Middle frontal gyrus (tissue), 1 donor: ENCODE data around the gene MPV17L2.

Source experiments
- DNase-seq: peaks from one replicate; pipeline ENCODE4 v3.0.0-alpha.2; 2015; ENCODE audit warnings: low spot score; ENCODE audit errors: extremely low spot score

Gene MPV17L2

DNA sequence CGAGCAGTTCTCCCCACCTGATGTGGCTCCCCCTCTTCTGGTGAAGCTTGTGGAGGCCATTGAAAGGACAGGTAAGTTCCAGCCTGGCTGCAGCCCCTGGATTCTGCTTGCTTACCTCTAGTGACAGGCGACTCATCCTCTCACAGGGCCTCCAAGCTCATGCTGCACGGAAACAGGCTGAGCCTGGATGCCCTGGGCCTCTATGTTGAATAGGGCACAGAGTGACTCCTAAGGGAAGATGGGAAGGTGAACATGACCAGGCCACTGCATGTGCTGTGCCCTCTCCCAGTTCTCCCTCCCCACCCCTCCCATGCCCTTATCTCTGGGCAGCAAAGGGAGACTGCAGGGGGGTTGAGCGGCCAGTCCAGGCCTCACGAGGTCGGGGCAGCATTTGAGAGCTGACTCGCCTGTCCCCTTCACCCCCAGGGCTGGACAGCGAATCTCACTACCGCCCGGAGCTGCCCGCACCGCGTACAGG lies 32.5 kb upstream of the MPV17L2 start:
- DNase-seq: no peak

DNA sequence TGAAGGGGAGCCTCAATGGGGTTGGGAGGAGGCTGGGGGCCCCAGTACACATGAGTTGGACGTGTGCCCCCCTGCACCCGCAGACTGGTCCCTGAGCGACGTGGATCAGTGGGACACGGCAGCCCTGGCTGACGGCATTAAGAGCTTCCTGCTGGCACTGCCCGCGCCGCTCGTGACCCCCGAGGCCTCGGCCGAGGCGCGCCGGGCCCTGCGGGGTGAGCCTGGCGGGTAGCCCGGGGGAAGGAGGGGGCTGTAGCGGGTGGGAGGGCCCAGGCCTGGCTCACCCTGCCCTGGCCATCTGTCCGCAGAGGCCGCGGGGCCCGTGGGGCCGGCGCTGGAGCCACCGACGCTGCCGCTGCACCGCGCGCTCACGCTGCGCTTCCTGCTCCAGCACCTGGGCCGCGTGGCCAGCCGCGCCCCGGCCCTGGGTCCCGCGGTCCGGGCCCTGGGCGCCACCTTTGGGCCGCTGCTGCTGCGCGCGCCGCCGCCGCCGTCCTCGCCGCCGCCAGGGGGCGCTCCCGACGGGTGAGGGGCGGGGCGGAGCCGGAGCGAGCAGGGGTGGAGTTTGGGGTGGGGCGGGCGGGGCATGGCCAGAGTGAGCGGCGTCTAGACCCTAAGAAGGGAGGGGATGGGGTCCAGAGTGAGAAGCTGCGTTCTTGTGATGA lies 31.9 kb upstream of the MPV17L2 start:
- no peak for DNase-seq

DNA sequence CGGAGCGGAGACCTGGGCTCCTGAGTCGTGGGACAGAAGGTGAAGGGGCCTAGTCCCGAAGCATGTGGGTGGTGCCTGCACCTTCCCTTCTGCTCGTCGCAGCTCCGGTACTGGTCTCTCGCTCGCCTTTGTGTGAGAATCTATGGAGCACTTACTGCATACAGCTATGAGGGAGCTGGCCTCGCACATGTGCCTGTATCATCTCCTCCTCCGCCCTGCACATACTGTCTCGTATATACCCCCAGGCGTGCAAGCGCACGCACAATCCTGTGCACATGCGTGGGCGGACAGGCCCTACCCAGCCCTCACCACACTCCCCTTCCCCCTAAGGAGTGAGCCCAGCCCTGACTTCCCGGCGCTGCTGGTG lies 31.4 kb upstream of the MPV17L2 start:
- DNase-seq: no peak

DNA sequence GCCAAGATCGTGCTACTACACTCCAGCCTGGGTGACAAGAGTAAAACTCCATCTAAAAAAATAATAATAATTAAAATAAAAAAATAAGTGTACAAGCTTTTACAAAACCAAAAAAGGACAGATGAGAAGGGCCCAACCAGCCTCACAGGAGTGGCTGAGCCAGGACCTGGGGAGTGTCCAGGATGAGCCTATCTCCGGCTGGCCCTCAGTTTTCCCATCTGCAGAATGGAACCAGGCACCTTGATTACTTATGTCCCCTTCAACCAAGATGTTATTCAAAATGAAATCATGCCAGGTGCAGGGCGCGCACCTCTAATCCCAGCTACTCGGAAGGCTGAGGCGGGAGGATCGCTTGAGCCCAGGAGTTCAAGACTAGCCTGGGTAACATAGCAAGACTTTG lies 28.9 kb upstream of the MPV17L2 start:
- DNase-seq: no peak

DNA sequence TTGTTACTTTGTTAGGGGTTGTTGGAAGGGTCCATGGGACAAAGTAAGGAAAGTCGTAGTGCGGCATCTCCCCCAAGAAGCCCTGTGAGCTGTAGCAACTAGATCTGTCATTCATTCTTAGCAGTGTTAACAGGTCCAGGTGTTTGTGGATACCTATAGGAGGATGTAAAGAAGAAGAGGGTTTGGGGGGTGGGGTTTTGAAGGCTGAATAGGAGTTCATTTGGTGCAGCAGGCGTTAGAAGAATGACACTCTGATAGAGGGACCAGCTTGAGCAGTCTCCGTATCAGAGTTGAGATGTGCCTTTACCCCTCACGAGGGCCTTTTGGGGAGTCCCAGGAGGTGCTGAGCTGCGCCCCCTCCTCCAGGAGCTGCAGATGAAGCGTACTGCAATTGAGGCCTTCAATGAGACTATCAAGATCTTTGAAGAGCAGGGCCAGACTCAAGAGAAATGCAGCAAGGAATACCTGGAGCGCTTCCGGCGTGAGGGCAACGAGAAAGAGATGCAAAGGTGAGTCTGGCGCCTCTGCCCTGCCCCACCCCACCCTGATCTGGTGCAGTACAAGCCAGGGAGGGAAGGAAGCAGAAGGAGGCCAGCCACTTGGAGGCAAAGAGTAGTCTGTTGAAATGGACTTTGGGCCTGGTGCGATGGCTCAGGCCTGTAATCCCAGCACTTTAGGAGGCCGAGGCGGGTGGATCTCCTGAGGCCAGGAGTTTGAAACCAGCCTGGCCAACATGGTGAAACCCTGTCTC lies 27.0 kb upstream of the MPV17L2 start:
- DNase-seq: no peak

DNA sequence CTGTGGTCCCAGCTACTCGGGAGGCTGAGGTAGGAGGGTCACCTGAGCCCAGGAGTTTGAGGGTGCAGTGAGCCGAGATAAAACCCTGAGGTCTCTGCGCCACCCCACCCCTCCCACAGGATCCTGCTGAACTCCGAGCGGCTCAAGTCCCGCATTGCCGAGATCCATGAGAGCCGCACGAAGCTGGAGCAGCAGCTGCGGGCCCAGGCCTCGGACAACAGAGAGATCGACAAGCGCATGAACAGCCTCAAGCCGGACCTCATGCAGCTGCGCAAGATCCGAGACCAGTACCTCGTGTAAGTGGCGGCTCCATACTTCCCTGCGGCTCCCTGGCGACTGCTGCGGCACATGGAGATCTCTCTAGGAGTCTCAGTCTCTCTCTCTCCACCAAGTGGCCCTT lies 26.0 kb upstream of the MPV17L2 start:
- no peak for DNase-seq

DNA sequence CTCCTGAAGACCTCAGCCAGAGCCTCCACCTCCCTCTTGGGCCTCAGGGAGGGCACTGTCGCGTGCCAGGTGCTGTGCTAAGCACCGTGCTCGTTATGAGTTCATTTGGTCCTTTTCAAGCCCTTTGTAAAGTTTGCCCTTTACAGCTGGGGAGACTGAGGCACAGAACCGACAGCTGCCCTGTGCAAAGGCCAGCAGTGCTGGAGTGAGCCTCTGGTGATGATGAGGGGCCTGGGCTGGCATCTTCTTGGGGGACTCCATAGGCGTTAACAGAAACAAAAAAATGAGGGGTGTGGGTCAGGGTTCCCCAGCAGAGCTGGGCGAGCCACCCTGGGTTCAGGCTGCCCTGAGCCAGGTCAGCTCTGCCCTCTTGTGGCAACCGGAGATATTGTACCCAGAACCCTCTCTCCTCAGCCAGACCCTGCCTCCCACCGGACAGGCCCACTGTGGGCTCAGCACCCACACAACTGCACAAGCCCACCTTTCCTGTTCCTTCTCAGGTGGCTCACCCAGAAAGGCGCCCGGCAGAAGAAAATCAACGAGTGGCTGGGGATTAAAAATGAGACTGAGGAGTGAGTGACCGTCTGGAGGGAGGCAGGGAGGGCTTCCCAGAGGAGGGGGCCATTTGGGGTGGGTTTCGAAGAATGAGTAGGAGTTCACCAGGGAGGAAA lies 24.9 kb upstream of the MPV17L2 start:
- DNase-seq: no peak

DNA sequence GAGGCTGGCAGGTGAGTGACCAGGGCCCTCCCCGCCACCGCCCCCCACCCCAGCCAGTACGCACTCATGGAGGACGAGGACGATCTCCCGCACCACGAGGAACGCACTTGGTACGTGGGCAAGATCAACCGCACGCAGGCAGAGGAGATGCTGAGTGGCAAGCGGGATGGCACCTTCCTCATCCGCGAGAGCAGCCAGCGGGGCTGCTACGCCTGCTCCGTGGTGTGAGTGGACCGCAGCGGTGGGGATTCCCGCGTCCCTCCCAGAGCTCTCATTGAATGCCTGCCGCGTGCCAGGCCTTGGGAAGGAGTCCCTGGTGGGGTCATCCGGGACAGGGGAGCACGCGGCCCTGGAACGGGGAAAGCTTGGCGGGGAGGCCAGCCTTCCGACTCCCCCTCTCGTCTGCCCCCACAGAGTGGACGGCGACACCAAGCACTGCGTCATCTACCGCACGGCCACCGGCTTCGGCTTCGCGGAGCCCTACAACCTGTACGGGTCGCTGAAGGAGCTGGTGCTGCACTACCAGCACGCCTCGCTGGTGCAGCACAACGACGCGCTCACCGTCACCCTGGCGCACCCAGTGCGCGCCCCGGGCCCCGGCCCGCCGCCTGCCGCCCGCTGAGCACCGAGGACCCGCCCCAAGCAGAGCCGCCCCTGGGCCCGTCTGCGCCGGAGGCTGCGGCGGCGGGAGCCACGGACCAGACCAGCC lies 24.2 kb upstream of the MPV17L2 start:
- DNase-seq: no peak

DNA sequence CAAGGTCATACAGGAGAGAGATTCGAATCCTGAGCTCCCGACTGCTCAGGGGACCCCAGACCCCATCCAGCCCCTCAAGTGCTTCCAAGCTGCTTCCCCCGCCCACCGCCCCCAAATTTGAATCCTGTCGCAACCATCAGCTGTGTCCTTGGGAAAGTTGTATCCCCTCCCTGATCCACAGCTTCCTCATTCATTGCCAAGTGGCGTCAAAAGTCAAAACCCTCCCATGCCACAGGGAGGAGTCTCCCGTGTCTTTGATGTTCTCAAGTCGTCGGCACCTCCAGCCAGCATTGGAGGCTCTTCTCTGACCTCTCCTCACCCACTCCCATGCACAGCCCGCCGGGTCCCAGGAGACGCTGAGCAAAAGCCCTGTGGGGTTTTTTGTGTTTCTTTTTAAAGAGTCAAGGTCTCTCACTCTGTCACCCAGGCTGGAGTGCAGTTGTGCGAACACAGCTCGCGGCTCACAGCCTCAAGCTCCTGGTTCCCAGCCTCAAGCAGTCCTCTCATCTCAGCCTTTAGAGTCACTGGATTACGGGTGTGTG lies 22.2 kb upstream of the MPV17L2 start:
- no peak for DNase-seq

DNA sequence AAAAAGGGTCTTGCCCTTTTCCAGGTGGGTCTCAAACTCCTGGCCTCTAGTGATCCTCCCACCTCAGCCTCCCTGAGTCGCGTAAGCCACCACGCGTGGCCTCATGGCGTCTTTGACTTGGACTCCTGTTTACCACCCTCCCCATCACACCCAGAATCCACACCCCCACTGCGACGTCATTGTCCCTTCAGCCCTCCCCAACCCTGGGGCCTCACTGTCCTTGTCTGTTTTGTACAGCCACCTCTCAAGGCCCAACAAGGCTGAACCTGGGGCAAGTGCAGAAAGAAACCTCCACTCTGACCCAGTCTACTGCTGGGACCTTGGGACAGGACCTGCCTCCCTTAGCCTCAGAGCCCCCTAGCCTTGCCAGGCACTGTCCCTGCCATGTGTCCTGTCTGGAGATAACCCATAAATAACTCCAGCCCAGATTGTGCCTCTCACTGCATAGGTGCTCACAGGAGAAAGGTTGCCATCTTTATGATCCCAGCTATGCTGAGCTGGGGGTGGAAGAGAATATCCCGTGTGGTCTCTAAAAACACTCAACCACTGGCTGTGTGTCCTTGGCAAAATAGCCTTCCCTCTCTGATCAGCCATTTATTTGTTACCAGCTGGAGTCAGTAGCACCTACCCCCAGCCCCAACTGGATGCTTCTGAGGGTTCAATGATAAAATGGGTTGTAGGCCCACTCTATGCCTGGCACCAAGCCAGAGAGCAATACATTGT lies 21.3 kb upstream of the MPV17L2 start:
- DNase-seq: no peak

DNA sequence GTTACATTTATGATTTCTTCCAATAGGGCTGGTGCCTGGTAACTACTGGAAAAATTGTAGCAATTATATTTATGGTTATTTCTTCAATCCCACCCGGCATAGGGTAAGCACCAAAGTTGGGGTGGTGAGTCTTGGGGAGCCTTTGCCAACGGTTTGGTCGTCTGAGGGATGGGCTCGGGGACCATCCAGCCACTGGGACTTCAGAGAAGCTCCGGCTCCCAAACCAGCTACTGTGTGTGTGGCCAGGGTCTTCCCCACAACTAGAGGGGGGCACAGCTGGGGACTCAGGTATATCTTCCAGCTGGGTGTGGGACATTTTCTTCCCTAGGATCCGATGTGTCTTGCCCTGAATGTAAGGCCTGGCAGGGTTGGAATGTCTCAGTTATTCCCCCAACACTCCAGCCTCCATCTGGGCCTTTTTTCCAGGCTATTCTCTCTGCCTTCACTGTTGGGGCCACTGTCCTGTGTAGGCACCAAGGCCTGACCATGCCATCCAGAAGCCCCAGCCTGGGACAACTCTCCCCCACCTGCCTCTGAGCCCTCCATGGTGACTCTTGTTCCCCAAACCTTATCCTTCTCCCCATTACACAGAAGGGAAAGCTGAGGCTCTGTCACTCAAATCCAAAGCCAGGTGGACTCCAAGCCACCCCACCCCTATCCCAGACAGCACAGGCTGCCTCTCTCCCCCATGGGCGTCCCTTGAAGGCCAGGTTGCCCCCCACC lies 20.5 kb upstream of the MPV17L2 start:
- no peak for DNase-seq

DNA sequence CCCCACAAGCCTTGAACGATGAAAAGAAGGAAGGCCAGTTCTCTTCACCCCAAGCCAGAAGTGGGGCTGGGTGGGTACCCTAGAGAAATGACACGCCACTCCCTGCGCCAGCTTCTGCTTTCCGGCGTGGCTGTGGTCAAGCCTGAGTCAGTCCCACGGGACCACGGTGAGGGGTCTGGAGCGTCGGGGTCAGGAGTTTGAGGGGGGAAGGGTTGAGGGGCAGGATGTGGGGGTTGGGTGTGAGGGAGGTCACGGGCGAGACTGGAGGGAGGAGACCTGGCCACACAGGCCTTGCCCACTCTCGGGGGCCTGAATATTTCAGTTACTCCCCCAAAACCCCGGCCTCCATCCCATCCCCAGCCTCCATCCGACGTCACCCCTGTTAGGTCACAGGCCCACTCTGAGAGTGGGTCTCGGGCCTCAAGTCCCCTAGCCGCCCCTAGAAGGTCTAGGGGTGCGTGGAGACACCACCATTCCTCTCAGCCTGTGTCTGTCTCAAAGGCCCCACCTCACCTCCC lies 19.9 kb upstream of the MPV17L2 start:
- no peak for DNase-seq

DNA sequence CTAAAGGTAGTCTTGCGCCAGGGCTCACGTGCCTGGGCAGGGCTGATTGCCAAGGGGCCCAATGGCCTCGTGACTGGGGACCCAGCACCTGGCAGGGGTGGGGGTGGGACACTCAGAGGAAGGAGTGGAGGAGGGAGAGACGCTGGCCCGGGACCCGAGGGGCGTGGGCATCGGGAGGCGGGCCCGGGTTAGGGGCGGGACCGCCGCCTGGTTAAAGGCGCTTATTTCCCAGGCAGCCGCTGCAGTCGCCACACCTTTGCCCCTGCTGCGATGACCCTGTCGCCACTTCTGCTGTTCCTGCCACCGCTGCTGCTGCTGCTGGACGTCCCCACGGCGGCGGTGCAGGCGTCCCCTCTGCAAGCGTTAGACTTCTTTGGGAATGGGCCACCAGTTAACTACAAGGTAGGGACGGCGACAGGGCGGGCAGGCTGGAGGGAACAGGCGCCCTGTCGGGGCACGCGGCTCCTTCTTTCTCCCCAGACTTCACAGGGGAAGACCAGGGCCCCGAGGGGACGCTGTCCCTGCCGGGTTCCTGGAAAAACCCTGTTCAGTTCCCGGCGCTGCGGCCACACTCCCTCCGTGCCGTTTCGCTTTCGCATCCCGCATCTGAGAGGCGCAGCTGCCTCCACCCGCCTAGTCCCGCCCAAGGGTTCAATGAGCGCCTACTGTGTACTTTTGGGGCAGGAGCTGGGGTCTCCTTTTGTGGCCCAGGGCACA lies 19.3 kb upstream of the MPV17L2 start, which contains the start of gene IFI30:
IFI30 (plus strand) TSS at position 242 of the 717 bp plus-strand sequence; CDS start at position 271, 29 bp downstream.
- DNase-seq: no peak

DNA sequence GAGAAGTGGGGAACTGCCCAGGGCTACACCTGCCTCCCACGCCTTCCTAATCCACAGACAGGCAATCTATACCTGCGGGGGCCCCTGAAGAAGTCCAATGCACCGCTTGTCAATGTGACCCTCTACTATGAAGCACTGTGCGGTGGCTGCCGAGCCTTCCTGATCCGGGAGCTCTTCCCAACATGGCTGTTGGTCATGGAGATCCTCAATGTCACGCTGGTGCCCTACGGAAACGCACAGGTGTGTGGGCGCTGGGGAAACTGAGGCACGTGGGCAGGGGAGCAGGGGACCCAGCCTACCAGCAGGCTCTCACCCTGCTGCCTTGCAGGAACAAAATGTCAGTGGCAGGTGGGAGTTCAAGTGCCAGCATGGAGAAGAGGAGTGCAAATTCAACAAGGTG lies 18.0 kb upstream of the MPV17L2 start:
- DNase-seq: no peak

DNA sequence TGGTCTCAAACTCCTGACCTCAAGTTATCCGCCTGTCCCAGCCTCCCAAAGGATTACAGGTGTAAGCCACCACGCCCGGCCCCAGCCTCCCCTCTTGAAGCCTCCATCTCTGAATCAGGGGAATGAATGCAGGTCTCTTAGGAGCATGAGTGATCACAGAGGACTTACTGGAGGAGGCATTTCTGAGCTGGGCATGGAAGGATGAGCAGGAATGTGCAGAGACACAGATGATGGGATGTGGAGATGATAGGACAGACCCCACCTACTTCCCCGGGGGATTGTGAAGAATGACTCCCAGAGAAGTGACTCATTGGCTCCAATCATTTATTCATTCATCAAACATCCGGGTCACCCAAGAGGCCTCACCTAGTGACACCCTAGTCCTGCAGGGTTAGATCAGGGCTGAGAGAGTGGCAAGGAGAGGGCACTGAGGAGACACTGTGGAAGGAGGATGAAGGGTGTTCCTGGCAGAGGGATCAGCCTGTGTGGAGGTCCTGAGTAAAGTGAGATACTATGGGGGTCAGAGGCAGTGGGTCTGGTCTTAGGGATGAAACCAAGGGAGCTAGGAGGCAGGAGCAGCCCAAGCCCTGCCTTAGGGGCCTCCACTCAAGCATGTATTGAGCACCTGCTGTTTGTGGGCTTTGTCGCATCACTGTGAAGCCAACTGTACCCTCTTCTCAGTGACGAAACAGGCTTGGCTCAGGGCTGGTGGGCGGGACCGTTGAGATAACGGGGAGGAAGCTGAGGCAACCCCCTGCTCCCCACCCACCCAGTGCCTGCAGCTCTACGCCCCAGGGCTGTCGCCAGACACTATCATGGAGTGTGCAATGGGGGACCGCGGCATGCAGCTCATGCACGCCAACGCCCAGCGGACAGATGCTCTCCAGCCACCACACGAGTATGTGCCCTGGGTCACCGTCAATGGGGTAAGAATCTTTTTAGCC lies 16.4 kb upstream of the MPV17L2 start:
- no peak for DNase-seq

DNA sequence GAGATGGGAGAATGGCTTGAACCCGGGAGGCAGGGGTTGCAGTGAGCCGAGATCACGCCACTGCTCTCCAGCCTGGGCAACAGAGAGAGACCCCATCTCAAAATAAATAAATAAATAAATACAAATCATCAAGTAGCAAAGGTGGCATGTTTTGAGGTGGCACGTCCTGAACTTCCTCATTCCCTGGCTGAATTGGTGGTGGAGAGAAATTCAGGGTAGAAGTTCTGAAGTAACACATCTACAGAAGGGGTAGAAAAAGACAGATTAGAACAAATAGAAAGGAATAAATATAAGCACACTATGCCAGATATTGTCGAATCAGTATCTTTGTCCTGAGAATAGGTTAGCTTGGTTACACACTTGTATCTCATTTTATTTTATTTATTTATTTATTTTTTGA lies 13.1 kb upstream of the MPV17L2 start:
- DNase-seq: no peak

DNA sequence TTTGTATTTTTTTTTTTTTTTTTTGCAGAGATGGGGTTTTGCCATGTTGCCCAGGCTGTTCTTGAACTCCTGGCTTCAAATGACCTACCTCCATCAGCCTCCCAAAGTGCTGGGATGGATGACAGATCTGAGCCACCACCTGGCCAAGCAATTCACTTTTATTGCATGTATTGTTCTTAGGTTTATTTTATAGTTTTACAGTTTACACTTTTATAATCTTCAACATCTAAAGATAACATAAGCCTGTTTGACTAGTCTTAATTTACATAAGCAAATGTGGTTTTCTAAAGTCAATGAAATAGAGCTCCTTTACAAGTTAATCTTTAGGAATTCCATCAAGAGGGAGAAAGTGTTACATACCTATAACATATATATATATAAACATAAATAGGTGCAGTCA lies 9.5 kb upstream of the MPV17L2 start:
- DNase-seq: no peak

DNA sequence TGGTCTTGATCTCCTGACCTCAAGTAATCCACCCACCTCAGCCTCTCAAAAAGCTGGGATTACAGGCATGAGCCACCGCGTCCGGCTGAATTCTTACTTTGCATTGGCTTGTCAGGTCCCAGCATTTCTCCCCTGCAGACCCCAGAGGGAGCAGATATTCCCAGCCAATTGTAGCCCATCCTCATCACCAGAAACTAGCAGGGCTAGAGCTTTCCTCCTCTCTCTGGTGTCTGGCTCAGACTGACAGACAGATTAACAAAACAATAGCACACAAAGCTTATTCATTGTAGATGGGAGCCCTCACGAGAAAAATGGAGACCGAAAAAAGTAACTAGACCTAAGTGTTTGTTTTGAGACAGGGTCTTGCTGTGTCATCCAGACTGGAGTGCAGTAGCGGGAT lies 7.5 kb upstream of the MPV17L2 start:
- DNase-seq: no peak
